ENCODE measurements around the gene PKDREJ. TPM values are rescaled to one million over a fixed set of nuclear protein-coding genes. Genes with fewer than 3 reads are reported as not detected.

Gene PKDREJ
- total and polyA plus RNA-seq, 12 donors: 0.01 to 0.23 (median 0.10) TPM; not detected in 1

DNA sequence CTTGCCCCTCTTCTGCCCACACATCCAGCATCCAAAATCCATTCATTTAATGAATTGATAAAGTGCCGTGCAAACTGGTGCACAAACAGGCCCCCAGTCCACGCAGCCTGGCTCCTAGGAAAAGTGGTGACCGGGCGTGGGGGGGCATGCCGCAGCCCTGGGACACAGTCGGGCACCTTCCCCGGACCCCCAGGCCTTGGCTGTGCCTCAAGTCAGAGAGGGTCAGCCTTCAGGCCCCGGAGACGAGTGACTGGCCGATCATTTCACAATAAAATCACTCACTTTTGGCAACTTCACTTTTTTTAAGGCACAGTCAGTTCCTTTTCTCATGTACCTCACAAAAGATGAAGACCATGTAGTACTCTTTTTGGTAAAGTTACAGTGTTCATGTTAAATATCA, 21.1 kb downstream of the PKDREJ start:
- Histone ChIP-seq H3K4me1 (peaks cover 16 to 86% (median 53%) of the 10 kb centered on the region in 9 donors), H3K27ac (peak overlapping the region in 7 of 10 donors; percentile 22 to 84 (median 79)), H3K9me3 (no peaks in the 10 kb centered on the region), H3K27me3 (no peaks in the 10 kb centered on the region), H3K36me3 (peaks cover 0 to 57% (median 7%) of the 10 kb centered on the region in 9 donors), H3K4me3 (no peak overlapping the region)
- intact Hi-C loops (cut with DNase I): loop anchor here in 4 of 10 donors (10.0 kb wide), 3 partner anchors 87 to 247 kb away; partner anchors contain the start of gene PPARA (in 2 of the 4)
- TF ChIP-seq, protein P1, sequence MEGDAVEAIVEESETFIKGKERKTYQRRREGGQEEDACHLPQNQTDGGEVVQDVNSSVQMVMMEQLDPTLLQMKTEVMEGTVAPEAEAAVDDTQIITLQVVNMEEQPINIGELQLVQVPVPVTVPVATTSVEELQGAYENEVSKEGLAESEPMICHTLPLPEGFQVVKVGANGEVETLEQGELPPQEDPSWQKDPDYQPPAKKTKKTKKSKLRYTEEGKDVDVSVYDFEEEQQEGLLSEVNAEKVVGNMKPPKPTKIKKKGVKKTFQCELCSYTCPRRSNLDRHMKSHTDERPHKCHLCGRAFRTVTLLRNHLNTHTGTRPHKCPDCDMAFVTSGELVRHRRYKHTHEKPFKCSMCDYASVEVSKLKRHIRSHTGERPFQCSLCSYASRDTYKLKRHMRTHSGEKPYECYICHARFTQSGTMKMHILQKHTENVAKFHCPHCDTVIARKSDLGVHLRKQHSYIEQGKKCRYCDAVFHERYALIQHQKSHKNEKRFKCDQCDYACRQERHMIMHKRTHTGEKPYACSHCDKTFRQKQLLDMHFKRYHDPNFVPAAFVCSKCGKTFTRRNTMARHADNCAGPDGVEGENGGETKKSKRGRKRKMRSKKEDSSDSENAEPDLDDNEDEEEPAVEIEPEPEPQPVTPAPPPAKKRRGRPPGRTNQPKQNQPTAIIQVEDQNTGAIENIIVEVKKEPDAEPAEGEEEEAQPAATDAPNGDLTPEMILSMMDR (IDR thresholded peaks at IDR 0.05): no peak
- no peak for DNase-seq
- WGBS, 2 donors: 78 to 94% methylated on average over 10 of the region's 10 CpGs
- no peak for ATAC-seq

DNA sequence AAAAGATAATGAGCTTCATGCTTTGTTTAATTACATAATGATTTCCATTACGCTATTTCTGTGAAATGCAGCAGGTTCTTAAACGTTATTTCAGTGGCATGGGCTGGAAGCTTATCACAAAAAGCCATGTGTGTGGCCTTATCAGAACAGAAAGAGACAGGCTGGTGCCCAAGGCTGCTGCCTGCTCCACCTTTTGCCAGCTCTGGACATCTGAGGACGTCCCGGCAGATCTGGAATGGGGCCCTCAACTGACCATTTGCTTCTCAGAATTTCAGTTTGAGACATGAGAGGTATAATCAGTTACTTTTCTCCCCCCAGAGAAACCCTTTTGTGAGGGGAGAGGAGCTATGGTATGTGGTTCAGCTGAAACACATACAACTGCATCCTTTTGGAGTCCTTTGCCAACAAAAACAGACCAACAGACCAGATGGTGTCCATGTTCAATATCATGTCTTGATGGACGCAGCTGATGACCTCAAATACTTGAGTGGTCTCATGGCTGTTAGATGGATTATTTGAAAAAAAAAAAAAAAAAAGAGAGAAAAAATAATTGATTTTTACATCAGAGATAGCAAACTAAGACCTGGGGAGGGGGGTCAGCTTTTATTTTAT, 21.6 kb downstream of the PKDREJ start:
- H3K27ac ChIP-seq: peak overlapping the region in 8 of 10 donors; percentile 25 to 84 (median 72)
- H3K4me3 ChIP-seq: no peak overlapping the region
- peak in 3 of 8 donors; percentile 34 to 62 (median 40) for ATAC-seq
- peaks cover 16 to 86% (median 48%) of the 10 kb centered on the region in 9 donors for H3K4me1 ChIP-seq
- no peaks in the 10 kb centered on the region for H3K9me3 ChIP-seq
- WGBS, 2 donors: 34 to 42% methylated on average over 5 of the region's 5 CpGs
- peak in 1 of 2 donors; percentile 40 for DNase-seq
- H3K36me3 ChIP-seq: peaks cover 0 to 57% (median 7%) of the 10 kb centered on the region in 9 donors
- H3K27me3 ChIP-seq: no peaks in the 10 kb centered on the region
- TF ChIP-seq, protein P1 (IDR thresholded peaks at IDR 0.05): no peak
- intact Hi-C loops (cut with DNase I): loop anchor here in 4 of 10 donors (10.0 kb wide), 3 partner anchors 87 to 247 kb away; partner anchors contain the start of gene PPARA (in 2 of the 4)

DNA sequence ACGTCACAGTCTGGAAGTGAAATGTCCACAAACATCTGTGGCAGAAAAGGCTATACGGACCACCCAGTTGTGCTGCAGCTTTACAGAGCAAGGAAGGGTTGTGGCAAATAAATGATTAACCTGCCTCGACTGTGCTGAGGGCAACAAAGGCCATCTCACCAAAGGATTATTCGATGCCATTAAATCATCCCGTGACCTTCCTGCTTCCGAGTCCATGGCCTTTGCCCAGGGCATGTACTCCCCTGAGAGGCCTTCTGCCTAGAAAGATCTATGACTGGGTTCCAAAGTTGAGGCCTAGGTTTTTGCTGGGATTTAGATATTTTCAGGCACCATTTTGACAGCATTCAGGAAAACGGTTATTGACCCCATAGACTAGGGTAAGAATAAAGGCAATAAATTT, 22.2 kb downstream of the PKDREJ start:
- TF ChIP-seq, protein P1 (IDR thresholded peaks at IDR 0.05): no peak
- intact Hi-C loops (cut with DNase I): loop anchor here in 4 of 10 donors (10.0 kb wide), 3 partner anchors 86 to 246 kb away; partner anchors contain the start of gene PPARA (in 2 of the 4)
- DNase-seq (no peak), ATAC-seq (no peak)
- Histone ChIP-seq H3K4me1 (peaks cover 15 to 85% (median 46%) of the 10 kb centered on the region in 9 donors), H3K27ac (peak overlapping the region in 8 of 10 donors; percentile 25 to 84 (median 72)), H3K4me3 (no peak overlapping the region), H3K9me3 (no peaks in the 10 kb centered on the region), H3K36me3 (peaks cover 0 to 62% (median 8%) of the 10 kb centered on the region in 9 donors), H3K27me3 (no peaks in the 10 kb centered on the region)
- 66 to 82% methylated on average over 7 of the region's 7 CpGs for WGBS, 2 donors

DNA sequence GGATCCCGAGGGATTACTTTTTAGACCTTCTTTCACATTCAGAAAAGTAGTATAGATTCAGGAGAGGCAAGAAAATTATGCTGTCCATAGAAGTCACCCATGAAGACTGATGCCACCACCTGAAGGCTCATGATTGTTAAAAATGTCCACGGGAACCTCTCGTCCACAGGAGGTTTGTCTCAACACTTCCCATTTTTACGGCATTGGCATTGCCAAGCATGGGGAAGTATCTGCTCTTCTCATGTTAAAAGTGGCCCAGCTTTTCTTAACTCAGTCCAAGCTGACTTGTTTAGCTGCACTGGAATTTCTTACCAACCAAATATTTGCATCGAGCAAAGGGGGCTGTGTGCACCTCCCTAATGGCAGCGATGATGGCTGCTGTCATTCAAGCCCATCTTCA, 22.6 kb downstream of the PKDREJ start:
- H3K36me3 ChIP-seq: peaks cover 0 to 66% (median 12%) of the 10 kb centered on the region in 9 donors
- H3K27ac ChIP-seq: peak overlapping the region in 8 of 10 donors; percentile 25 to 84 (median 72)
- WGBS, 2 donors: 69 to 70% methylated on average over 6 of the region's 6 CpGs
- no peak overlapping the region for H3K4me3 ChIP-seq
- no peak for DNase-seq
- TF ChIP-seq, protein P1 (IDR thresholded peaks at IDR 0.05): no peak
- ATAC-seq: no peak
- no peaks in the 10 kb centered on the region for H3K9me3 ChIP-seq
- H3K27me3 ChIP-seq: no peaks in the 10 kb centered on the region
- peaks cover 11 to 81% (median 42%) of the 10 kb centered on the region in 9 donors for H3K4me1 ChIP-seq
- intact Hi-C loops (cut with DNase I): loop anchor here in 4 of 10 donors (10.0 kb wide), 3 partner anchors 86 to 246 kb away; partner anchors contain the start of gene PPARA (in 2 of the 4)

All from heart right ventricle (tissue), 16 donors.